WI38 (cell line): Measurements from ENCODE around the gene TEAD1.

Source experiments
- H3K4me3 ChIP-seq: 2 replicates; pipeline ENCODE4 v1.5.1; 2011; ENCODE audit warnings: low read depth, mild to moderate bottlenecking, control low read depth, low read length
- CTCF ChIP-seq: IDR thresholded peaks from 2 replicates; pipeline ENCODE4 v1.5.1; 2012; ENCODE audit warnings: low read depth, mild to moderate bottlenecking, control low read depth, low read length

The TEAD1 gene

DNA sequence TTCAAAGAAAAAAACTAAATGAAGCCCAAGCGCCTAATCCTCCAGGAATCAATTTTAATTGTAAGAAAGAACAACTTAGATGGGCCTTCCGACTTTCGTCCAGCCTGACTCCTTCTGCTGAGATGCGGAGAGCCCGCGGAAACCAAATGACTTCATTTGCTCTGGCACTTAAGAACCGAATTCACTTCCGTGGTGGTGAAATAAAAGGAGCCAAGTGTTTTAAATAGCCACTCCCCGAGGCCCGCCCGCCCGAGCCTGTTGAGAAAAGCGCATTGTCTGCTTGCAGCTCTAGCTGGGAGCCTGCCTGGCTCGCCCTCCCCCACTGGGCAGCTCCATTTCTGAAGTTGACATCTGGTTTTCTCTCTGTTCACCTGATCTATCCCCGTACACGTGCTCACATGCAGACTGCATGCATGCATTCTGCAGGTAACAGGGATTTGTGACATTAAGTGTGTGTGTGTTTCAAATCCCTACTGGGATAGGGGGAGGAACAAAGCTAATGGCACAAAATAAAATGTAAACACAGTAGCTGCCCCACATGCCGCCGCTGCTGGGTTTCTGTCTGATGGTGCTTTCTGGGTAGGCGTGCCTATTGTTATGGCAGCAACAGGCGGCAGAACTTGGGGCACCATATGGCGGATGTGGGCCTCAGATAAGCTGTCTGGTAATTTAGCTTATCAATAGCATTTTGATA lies 6.2 kb downstream of the TEAD1 start:
- peak overlapping the region; percentile 29 for H3K4me3 ChIP-seq
- no peak for TF ChIP-seq CTCF

GRCh38 chr11:12680940-12681258 lies 6.7 kb downstream of the TEAD1 start:
- no peak for TF ChIP-seq CTCF
- H3K4me3 ChIP-seq, result no peak overlapping the region

DNA sequence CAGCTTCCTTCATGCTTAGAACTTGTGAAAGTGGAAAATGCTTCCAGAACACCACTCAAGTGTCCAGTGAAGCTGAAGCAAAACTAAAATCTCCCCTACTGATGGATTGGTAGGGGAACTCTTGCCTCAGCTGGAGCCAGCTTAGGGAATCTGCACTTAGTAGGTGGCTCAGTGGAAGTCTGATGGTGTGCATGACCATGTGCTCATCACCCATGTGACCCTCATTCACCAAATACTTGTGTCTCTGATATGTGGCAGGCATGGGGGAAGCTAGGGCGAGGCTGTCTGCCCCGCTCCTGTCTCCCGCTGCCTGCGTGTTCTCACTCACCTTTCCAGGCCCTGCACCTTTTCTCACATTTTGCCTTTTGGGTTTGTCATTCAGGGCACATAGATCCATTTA lies 7.2 kb downstream of the TEAD1 start:
- H3K4me3 ChIP-seq, result no peak overlapping the region
- TF ChIP-seq CTCF, result no peak

DNA sequence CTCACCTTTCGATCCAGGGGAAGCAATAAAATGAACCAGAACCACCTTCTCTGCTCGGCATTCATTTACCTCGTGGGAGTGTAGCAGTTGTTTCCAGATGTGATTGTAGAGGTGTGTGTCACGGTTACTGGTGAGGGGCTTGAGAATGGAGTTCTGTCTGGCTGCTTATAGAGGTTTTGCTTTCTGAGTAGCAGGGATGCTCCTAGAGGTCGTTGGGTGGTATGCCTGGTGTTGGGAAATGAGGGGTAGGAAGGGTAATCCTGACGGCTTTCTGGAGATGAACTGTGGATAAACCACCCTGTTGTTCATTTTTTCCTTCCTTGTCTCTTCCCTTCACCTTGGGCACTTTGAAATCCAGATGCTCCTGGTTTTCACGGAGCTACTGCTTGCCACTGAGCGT lies 8.1 kb downstream of the TEAD1 start:
- no peak for TF ChIP-seq CTCF
- H3K4me3 ChIP-seq, result no peak overlapping the region

DNA sequence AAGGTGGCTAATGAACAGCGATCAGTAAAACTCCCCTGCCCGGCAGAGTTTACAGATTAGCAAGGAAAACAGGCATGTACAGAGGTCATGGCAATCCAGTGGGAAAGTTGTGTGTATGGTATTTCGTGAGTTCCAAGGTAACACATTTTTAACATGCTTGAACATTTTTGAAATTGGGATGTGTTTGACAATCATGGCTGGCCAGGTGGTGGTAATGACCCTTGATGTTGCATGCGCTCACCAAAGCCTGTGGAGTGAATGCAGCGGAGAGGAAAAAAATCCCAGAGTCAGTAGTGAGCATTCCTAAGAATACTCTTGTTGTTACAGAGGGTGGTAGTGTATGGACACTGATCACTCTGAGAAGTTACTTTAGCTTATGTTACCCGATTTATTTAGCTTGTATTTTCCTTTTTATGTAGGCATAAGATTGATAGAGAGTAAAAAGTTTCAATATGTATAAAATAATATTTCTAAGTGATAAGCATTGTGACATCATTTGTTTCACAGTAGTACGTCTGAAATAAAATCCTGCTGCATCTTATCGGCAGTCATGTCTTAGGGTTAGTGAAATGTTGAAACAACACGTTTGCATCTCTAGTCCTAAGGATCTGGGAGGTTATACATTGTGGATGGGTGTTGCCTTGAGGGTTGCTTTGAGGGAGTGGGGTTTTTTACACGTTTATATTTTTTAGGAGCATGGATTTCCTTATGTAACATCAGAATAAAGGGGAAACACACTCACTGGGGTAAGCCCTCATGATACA lies 8.7 kb downstream of the TEAD1 start:
- no peak overlapping the region for H3K4me3 ChIP-seq
- no peak for TF ChIP-seq CTCF

GRCh38 chr11:12683874-12684273 lies 9.7 kb downstream of the TEAD1 start:
- no peak overlapping the region for H3K4me3 ChIP-seq
- TF ChIP-seq CTCF, result no peak

- TF ChIP-seq CTCF, result no peak
- H3K4me3 ChIP-seq, result no peak overlapping the region
These were observed 10.1 kb downstream of the TEAD1 start for GRCh38 chr11:12684315-12684714.
